Activated CD4-positive, CD25-positive, alpha-beta regulatory T cell (primary cell): ENCODE measurements around the gene TPM4.
"Not testable (repeated sequence)": the region's sequence is repeated elsewhere in the genome, so short reads cannot be mapped to it uniquely, and the experiment has no call there.

Experiments
- DNase-seq, 4 experiments: peaks; one replicate each; lab custom pipeline; 2025; lab: John Stamatoyannopoulos, UW

TPM4 gene

GRCh38 chr19:16073481-16073880 is 2.8 kb upstream of the TPM4 start:
- DNase-seq, result no peak

GRCh38 chr19:16073988-16074387 is 2.3 kb upstream of the TPM4 start:
- no peak for DNase-seq

GRCh38 chr19:16074488-16075365 is 1.6 kb upstream of the TPM4 start:
- DNase-seq, result no peak

GRCh38 chr19:16075430-16076153 is 703 bp upstream of the TPM4 start:
- DNase-seq, result no peak

GRCh38 chr19:16076958-16077611 is 790 bp downstream of the TPM4 start:
- no peak for DNase-seq

- DNase-seq, result no peak
Measured at GRCh38 chr19:16077984-16078758, 1.9 kb downstream of the TPM4 start.

GRCh38 chr19:16078759-16079707 is 2.7 kb downstream of the TPM4 start:
- DNase-seq, result peak in 3 of 4 experiments; percentile 22 to 38 (median 27)

DNA sequence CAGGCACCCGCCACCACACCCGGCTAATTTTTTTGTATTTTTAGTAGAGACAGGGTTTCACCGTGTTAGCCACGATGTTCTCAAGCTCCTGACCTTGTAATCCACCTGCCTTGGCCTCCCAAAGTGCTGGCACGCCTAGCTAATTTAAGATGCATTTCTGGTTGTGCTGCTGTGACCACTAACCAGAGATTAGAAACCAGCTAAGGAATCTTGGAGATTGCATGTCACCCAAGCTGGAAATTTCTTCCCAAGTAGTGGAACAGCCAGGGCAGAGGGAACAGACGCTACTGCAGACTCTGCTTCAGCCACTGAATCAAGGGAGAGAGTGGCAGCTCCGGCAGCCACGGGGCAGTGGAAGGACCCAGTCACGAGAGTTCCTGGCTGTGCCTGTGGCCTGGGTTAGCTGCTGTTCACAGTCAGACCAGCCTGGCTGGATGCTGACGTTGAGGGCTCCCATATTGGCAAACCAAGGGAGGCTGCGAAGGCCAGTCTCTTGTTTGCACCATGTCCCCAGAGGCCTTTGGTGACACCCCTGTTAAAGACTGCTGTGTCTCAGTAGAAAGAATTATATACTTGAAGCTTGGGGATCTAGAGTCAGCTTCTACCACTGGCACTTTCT is 7.9 kb downstream of the TPM4 start:
- no peak for DNase-seq

GRCh38 chr19:16085115-16085514 is 8.8 kb downstream of the TPM4 start:
- no peak for DNase-seq

DNA sequence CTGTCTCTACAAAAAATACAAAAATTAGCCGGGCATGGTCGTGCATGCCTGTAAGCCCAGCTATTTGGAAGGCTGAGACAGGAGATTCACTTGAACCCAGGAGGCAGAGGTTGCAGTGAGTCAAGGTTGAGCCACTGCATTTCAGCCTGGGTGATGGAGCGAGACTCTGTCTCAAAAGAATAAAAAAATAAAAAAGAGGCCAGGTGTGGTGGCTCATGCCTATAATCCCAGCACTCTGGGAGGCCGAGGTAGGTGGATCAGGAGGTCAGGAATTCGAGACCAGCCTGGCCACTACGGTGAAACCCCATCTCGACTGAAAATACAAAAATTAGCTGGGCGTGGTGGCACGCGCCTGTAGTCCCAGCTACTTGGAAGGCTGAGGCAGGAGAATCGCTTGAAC is 11.1 kb downstream of the TPM4 start:
- DNase-seq, result not testable (repeated sequence)

DNA sequence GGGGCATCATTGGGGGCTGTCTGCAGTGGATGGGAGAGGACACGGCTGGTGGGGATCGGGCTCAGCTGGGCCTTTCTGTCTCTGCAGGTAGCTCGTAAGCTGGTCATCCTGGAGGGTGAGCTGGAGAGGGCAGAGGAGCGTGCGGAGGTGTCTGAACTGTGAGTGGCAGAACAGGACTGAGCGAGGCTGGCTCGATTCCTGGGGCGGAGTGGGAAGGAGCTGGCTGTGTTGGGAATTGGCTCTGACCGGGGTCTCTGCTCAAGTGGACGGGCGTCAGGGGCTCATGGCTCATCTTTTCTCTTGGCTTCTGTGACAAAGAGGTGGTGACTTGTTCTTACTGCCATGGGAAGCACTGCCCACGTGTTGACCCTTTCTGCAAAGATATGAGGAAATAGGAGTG is 11.6 kb downstream of the TPM4 start:
- no peak for DNase-seq

- no peak for DNase-seq
Measured at GRCh38 chr19:16088351-16089009, 12.2 kb downstream of the TPM4 start.

DNA sequence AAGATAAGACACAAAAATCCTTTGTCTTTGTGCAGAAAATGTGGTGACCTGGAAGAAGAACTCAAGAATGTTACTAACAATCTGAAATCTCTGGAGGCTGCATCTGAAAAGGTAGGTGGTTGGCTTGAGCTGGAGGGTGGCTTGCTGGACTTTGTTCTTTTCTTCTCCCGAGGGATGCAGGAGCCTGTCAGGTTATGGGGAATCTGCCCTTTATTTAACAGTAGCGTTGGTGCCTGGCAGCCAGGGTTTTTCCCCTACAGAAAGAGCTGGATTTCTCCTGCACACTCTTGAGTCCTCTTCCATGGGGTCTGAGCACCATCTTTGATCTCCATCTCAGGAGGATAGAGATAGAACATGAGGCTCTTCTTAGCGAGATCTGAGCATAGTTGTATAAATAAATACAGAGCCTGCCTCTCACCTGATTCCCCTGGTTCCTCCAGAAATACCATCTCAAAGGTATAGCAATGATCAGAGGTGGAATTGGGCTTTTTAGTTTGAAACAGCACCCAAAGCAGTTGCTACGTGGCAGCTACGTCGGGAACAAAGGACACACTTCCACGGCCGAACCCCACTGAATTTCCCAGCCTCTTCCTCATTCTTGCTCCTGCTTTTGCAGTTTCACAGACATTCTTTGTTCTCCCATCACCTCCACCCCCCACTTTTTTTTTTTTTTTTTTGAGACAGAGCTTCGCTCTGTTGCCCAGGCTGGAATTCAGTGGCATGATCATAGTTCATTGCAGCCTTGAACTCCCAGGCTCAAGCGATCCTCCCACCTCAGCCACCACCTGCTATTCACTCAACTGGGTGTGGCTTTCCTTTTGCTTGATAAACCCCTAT is 12.9 kb downstream of the TPM4 start:
- no peak for DNase-seq

DNA sequence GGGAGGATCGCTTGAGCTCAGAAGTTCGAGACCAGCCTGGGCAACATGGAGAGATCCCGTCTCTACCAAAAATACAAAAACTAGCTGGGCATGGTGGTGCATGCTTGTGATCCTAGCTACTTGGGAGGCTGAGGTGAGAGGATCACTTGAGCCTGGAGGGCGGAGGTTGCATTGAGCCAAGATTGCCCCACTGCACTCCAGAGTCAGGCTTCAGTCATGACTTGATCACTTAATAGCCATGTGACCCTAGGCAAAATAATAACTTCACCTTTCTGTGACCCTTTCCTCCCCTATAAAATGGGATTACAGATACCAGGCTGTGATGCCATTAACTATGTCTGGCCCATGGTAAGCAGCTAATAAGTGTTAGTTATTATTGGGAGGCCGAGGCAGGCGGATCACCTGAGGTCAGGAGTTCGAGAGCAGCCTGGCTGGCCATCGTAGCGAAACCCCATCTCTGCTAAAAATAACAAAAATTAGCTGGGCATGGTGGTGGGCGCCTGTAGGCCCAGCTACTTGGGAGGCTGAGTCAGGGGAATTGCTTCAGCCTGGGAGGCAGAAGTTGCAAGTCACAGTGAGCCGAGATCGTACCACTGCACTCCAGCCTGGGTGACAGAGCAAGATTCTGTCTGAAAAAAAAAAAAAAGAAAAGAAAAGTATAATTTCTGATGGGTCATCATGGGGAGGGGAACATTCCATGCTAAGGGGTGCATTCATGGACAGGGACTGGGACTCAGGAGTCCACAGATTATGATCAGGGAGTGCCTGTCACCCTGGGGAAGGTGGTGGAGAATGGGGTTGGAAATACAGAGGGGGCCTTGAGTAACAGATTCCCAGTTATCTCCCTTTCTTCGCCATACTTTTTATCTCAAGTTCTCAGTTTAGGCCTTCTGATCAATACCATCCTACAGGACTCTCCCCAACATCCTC is 15.5 kb downstream of the TPM4 start:
- no peak for DNase-seq

- no peak for DNase-seq
Measured at GRCh38 chr19:16094360-16095070, 18.2 kb downstream of the TPM4 start.

DNA sequence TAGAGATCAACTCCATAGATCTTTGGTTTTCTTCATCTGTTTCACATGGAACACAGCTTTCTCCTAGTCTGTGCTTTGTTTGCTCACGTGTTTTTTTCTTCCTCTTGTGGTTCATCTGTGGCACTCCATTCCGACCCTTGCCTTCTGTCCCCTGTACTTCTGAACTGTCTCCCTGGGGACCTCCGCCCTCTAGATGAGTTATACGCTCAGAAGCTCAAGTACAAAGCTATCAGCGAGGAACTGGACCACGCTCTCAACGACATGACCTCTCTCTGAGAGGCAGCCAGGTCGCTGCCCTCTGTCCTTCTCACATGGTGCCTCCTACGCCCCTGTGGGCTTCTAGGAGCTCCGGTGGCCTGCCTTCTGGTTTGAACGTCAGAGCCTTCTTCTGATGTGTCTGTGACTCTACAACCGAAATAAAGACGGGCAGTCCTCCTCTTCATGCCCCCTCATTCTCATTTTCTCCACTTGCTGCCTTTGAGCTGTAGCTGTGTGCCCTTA is 18.8 kb downstream of the TPM4 start:
- DNase-seq, result no peak

GRCh38 chr19:16096280-16096855 is 20.1 kb downstream of the TPM4 start:
- no peak for DNase-seq
